CD4-positive, alpha-beta T cell (primary cell): ENCODE data around the gene PALM. TPM values are rescaled to one million over a fixed set of nuclear protein-coding genes. Genes with fewer than 3 reads are reported as not detected.
A peak's percentile ranks its signal among the peaks of the same experiment; 100 is the strongest.

Experiments used
- ATAC-seq: fragments of 200-7000 bp; cut with Tn5 transposase; one replicate; pipeline ENCODE4 v1.10.0; 2022; ENCODE audit warnings: mild to moderate bottlenecking; ENCODE audit not compliant: poor library complexity
- CTCF ChIA-PET: fragments of 350-600 bp; sonication (Branson Sonifier 250); formaldehyde crosslinking; loops from one replicate; lab custom pipeline; 2021; ENCODE audit warnings: antibody characterized with exemption, inconsistent platforms; lab: Charles Lee
- POLR2A ChIA-PET: fragments of 350-600 bp; sonication (Branson Sonifier 250); formaldehyde crosslinking; loops from one replicate; lab custom pipeline; 2021; ENCODE audit warnings: antibody characterized with exemption, inconsistent platforms; lab: Charles Lee
- DNase-seq, 14 experiments: peaks; one replicate each; pipeline ENCODE4 v3.0.0-alpha.2; 2013 to 2020; ENCODE audit warnings: mixed read lengths in 2 of 14
- H3K27ac ChIP-seq, 2 donors: one replicate each; pipeline versions ENCODE4 v1.5.1 to v1.7.0; 2013; ENCODE audit warnings: low read length in 2 of 2, low read depth in 1 of 2, mild to moderate bottlenecking in 1 of 2
- H3K27me3 ChIP-seq, 2 experiments: 1 replicate in 1 of 2; 2 replicates in 1 of 2; pipeline versions ENCODE4 v1.6.1 to v1.7.0; 2013; ENCODE audit warnings: low read length in 2 of 2, control low read depth in 1 of 2, mild to moderate bottlenecking in 1 of 2, moderate library complexity in 1 of 2; ENCODE audit not compliant: insufficient read depth in 2 of 2, control insufficient read depth in 1 of 2
- H3K36me3 ChIP-seq: one replicate; pipeline ENCODE4 v1.6.1; 2013; ENCODE audit warnings: low read length, control low read depth; ENCODE audit not compliant: insufficient read depth
- H3K4me1 ChIP-seq: one replicate; pipeline ENCODE4 v1.6.1; 2013; ENCODE audit warnings: low read length, control low read depth; ENCODE audit not compliant: insufficient read depth
- H3K4me3 ChIP-seq: one replicate; pipeline ENCODE4 v1.5.1; 2013; ENCODE audit warnings: mild to moderate bottlenecking, low read length, moderate library complexity
- H3K9me3 ChIP-seq, 2 experiments: 1 replicate in 1 of 2; 2 replicates in 1 of 2; pipeline versions ENCODE4 v1.6.1 to v1.7.0; 2013; ENCODE audit warnings: low read length in 2 of 2, mild to moderate bottlenecking in 2 of 2, control low read depth in 1 of 2, moderate library complexity in 1 of 2; ENCODE audit not compliant: control insufficient read depth in 1 of 2, insufficient read depth in 1 of 2
- H3K27ac Mint-ChIP-seq: one replicate; pipeline ENCODE4 v1.8.0; 2020; ENCODE audit warnings: mixed read lengths
- H3K27me3 Mint-ChIP-seq: one replicate; pipeline ENCODE4 v1.8.0; 2021; ENCODE audit warnings: mixed read lengths
- H3K36me3 Mint-ChIP-seq: one replicate; pipeline ENCODE4 v1.8.0; 2021; ENCODE audit warnings: low read depth, mixed read lengths
- H3K4me1 Mint-ChIP-seq: one replicate; pipeline ENCODE4 v1.8.0; 2021; ENCODE audit warnings: low read depth, mixed read lengths
- H3K4me3 Mint-ChIP-seq: one replicate; pipeline ENCODE4 v1.8.0; 2020; ENCODE audit warnings: mild to moderate bottlenecking, mixed read lengths
- H3K9me3 Mint-ChIP-seq: one replicate; pipeline ENCODE4 v1.8.0; 2020; ENCODE audit warnings: mixed read lengths
- intact Hi-C, 2 experiments: fragments of 100-400 bp; cut with DNase I in 1 of 2; cut with micrococcal nuclease in 1 of 2; formaldehyde crosslinking; loops; one replicate each; pipeline versions ENCODE4 v1.15.1 to v1.9.0; 2023 to 2025; cut with DNase I, micrococcal nuclease
- total RNA-seq, 174 experiments: library from RNA in 2 of 174; stranded (reverse) in 2 of 174; gene quantifications; one replicate each; pipeline ENCODE4 v1.2.3 and lab custom pipeline; 2021 to 2026
- TF ChIP-seq, protein P1 (sequence below): fragments of 200-600 bp; IDR thresholded peaks from one replicate; pipeline ENCODE4 v1.8.0; 2022; ENCODE audit warnings: antibody characterized with exemption, mild to moderate bottlenecking

The PALM gene
- total RNA-seq, 2 experiments from 2014 or later = not detected

GRCh38 chr19:791007-791566, 82.4 kb downstream of the PALM start:
- H3K9me3 Mint-ChIP-seq = no peaks in the 10 kb centered on the region
- TF ChIP-seq, protein P1, sequence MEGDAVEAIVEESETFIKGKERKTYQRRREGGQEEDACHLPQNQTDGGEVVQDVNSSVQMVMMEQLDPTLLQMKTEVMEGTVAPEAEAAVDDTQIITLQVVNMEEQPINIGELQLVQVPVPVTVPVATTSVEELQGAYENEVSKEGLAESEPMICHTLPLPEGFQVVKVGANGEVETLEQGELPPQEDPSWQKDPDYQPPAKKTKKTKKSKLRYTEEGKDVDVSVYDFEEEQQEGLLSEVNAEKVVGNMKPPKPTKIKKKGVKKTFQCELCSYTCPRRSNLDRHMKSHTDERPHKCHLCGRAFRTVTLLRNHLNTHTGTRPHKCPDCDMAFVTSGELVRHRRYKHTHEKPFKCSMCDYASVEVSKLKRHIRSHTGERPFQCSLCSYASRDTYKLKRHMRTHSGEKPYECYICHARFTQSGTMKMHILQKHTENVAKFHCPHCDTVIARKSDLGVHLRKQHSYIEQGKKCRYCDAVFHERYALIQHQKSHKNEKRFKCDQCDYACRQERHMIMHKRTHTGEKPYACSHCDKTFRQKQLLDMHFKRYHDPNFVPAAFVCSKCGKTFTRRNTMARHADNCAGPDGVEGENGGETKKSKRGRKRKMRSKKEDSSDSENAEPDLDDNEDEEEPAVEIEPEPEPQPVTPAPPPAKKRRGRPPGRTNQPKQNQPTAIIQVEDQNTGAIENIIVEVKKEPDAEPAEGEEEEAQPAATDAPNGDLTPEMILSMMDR = no peak
- no peak overlapping the region for H3K4me3 Mint-ChIP-seq
- peaks cover 7% of the 10 kb centered on the region for H3K4me1 Mint-ChIP-seq
- Histone ChIP-seq H3K4me3 (no peak overlapping the region), H3K4me1 (peaks cover 8% of the 10 kb centered on the region), H3K27me3 (no peaks in the 10 kb centered on the region), H3K27ac (no peak overlapping the region), H3K36me3 (no peaks in the 10 kb centered on the region), H3K9me3 (no peaks in the 10 kb centered on the region)
- ChIA-PET POLR2A (no interaction called here), CTCF (no interaction called here)
- intact Hi-C loops = loop anchor here (10.0 kb wide), 2 partner anchors 314 to 454 kb away; partner anchors contain the start of genes ATP5F1D (in 1 of the 2), GPX4 (in 1 of the 2) and MIDN (in 1 of the 2)
- no peak for ATAC-seq
- peaks cover 6% of the 10 kb centered on the region for H3K27me3 Mint-ChIP-seq
- no peak overlapping the region for H3K27ac Mint-ChIP-seq
- no peaks in the 10 kb centered on the region for H3K36me3 Mint-ChIP-seq
- no peak for DNase-seq

GRCh38 chr19:791567-792305, 83.0 kb downstream of the PALM start:
- intact Hi-C loops = loop anchor here (10.0 kb wide), 2 partner anchors 313 to 453 kb away; partner anchors contain the start of genes ATP5F1D (in 1 of the 2), GPX4 (in 1 of the 2) and MIDN (in 1 of the 2)
- no peak for ATAC-seq
- TF ChIP-seq, protein P1 = no peak
- Histone ChIP-seq H3K36me3 (no peaks in the 10 kb centered on the region), H3K27me3 (no peaks in the 10 kb centered on the region), H3K4me1 (peaks cover 14% of the 10 kb centered on the region), H3K9me3 (no peaks in the 10 kb centered on the region), H3K27ac (no peak overlapping the region), H3K4me3 (no peak overlapping the region)
- POLR2A ChIA-PET = no interaction called here
- CTCF ChIA-PET = no interaction called here
- peaks cover under 1% of the 10 kb centered on the region for H3K36me3 Mint-ChIP-seq
- peak in 1 of 14 experiments; percentile 23 for DNase-seq
- no peaks in the 10 kb centered on the region for H3K9me3 Mint-ChIP-seq
- H3K27me3 Mint-ChIP-seq = peaks cover 6% of the 10 kb centered on the region
- H3K27ac Mint-ChIP-seq = no peak overlapping the region
- H3K4me1 Mint-ChIP-seq = peaks cover 10% of the 10 kb centered on the region
- H3K4me3 Mint-ChIP-seq = no peak overlapping the region

GRCh38 chr19:792306-792885, 83.7 kb downstream of the PALM start:
- ATAC-seq = no peak
- ChIA-PET CTCF (no interaction called here), POLR2A (no interaction called here)
- H3K36me3 Mint-ChIP-seq = peaks cover 5% of the 10 kb centered on the region
- no peak overlapping the region for H3K27ac Mint-ChIP-seq
- TF ChIP-seq, protein P1 = no peak
- intact Hi-C loops = loop anchor here (10.0 kb wide), 2 partner anchors 312 to 452 kb away; partner anchors contain the start of genes ATP5F1D (in 1 of the 2), GPX4 (in 1 of the 2) and MIDN (in 1 of the 2)
- Histone ChIP-seq H3K36me3 (no peaks in the 10 kb centered on the region), H3K27me3 (no peaks in the 10 kb centered on the region), H3K27ac (no peak overlapping the region), H3K4me1 (peaks cover 14% of the 10 kb centered on the region), H3K4me3 (no peak overlapping the region), H3K9me3 (no peaks in the 10 kb centered on the region)
- H3K9me3 Mint-ChIP-seq = no peaks in the 10 kb centered on the region
- peaks cover 13% of the 10 kb centered on the region for H3K4me1 Mint-ChIP-seq
- H3K27me3 Mint-ChIP-seq = peaks cover 6% of the 10 kb centered on the region
- peak in 1 of 14 experiments; percentile 13 for DNase-seq
- no peak overlapping the region for H3K4me3 Mint-ChIP-seq
